ENCODE measurements around the gene SEL1L3. TPM values are rescaled to one million over a fixed set of nuclear protein-coding genes. Genes with fewer than 3 reads are reported as not detected.

SEL1L3 gene
- polyA plus RNA-seq, 3 donors: 18.2 to 23.2 (median 21.9) TPM

DNA sequence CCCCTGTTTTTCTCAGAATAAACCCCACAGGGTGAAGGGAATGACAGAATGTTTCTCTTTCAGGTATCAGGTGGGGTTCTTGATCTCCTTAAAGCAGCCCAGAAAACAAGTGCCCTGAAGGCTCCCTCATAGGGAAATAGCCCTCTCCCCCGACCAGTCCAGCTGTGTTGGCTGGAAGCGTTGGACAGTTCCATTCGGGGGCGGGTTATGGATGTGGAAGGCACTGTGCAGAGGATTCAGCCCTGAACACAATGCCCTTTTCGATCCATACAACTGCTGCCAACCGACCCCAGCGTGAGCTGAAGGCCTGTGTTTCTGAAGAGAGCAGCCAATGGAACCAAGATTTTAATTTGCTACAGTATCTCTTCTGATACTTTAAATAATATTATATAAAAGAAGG, 41.5 kb downstream of the SEL1L3 start:
- DNase-seq: no peak

DNA sequence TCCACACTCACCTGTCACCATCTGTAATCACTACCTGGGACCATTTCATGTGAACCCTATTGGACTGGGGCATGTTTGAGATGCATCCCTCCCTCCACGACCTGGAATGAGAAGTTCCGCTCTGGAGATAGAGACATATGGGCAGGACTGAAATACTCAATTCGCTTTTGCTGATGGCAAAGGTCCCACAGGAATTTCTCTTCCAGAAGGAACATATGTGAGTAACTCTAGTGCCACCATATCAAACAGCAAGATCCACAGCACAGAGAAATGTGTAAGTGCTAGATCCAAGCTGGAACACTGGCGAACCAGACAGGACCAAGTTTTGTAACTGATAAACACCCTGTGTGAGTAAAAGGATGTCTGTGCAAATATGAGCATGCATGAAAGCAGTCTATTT, 43.9 kb downstream of the SEL1L3 start:
- DNase-seq: no peak

DNA sequence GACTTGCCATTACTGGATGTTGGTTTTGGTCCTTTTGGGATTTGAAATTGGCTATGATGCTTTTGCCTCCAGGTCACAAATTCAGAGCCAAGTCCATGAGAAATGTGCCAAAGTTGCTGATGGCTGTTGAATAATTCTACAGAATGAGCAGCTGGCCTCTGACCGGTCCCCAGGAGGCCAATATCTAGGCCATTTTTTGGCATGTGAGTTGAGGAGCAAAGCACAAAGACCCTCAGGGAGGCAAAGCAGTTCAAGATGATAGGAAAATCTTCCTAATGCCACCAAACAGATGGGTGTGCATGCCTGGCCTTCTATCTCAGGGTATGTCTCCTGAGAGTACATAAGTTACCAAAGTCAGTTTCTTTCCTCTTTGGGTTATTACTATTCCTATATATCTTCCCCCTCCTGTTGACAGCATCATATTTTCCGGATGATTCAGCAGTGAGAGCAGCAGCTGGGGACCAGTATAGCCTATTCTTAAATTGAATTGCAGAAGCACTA, 44.4 kb downstream of the SEL1L3 start:
- DNase-seq: no peak

DNA sequence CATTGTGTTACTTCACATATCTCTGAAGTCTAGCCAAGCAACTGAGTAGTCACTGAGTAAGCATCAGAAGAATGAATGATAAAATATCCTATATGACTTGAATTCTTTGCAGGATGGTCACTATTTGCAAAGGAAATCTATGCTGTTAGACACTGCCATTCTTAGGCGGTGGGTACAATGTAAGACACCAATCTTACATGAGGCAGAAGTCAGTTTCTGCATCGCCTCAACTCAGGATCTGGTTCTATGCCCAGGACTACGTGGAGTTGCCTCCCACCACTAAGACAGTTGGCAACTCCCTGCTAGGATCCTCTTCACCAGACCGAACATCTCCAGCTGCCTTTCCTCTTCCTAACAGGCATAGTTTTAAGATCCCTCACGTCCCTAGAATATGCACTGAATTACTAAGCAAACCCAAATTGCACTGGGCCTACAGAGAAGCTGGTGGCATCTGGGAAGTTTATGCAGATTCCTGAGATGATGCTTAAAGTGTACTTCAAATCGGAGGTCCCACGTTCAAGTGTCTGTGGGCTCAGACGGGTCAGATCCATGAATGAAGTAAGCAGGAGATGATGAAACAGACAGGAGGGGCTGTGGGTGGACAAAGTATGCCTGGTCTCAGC, 45.6 kb downstream of the SEL1L3 start:
- DNase-seq: no peak

DNA sequence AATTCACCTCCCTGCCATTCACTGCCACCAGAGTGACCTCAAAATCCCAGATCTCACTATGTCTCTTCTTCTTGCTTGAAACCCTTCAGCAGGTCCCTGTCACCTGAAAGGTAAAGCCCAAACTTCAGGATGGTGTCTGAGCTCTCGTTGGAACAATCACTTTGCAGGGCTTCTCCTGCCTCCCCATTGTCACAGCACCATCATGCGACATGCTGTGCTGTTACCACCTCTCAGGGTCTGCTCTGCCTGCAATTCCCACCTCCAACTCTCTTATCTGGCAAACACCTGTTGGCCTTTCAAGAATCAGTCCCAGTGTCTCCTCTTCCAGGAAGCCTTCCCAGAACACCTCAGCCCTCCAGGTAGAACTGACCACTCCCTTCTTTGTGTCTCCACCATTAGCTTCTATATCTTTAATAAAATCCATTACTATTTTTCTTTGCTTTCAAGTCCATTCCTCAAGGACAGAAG, 46.2 kb downstream of the SEL1L3 start:
- DNase-seq: no peak

DNA sequence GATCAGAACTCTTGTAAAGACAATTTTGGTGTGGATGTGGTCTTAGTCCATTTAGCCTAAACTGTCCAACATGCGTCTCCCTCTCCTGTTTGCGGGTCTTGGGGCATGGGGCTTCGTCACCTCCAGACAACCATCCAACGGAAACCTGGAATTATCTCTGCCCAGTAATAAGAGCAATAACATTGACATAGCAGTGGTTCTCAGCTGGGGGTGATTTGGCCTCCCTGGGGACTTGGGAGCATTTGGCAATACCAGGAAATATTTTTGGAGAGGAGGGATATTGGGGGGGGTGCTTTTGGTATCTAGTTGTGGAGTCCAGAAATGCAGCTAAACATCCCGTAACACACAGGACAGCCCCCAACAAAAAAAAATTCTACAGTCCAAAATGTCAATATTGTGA, 47.2 kb downstream of the SEL1L3 start:
- DNase-seq: no peak

DNA sequence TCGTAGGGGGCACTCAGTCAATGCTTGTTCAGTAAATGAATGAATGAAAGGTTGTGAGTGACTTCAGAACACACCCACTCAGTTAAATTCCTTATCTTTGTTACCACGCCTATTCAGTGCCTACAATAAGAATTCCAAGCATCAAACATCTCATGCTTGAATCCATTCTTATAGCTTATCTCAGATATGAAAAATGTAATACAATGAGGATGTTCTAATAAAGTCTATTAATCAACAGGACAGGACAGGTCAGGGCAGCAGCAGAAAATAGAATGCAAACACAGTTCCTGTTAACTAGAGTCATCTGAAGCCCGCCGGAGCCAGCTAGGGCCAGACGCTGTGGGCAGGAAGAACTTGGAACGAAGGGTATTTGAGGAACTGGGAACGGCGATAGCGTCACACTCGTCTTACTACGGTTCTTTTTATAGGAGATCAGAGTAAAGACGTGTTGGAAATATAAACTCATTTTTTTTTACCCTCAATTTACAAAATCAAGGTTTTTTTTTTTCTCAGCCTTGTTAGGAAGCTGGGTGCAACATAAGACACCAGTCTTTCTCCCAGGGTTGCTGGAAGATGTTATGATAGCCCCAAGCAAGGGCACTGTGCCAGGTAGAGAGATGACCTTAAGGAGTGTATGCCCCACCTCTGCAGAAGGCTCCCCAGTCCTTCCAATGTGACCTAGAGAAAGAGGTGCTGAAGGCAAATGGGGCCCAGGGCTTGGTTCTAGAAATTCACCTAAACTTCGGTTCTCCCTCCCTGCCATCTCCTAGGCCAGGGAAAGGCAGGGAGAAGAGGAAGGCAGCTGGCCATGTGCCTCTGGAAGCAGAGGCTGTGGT, 48.3 kb downstream of the SEL1L3 start:
- DNase-seq: no peak

DNA sequence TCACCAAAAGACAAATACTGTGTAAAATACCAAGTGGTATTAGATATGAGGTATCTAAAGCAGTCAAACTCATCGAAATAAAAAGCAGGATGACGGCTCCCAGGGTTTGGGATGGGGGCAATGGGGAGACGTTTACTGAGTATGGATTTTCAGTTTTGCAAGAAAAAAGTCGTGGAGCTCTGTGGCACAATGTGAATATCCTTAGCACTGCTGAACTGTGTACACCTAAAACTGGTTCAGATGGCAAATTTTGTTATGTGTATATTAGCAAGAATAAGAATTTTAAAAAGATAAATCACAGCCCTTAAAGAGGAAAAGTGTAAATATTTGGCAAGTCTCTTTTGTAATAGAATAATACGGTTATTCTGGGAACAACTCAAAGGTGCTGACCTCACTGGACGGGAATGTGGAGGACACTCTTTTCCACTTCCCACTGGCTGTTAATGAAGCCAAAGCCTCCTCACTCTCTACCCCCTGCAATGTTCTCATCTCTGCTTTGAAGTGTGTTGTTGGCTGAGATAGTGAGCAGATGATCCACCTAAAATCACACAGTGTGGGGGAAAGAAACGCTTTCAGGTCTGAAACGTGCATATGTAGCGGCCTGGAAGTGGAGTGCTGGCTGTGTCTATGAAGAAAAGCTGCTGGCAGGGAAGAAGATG, 49.2 kb downstream of the SEL1L3 start:
- DNase-seq: no peak

DNA sequence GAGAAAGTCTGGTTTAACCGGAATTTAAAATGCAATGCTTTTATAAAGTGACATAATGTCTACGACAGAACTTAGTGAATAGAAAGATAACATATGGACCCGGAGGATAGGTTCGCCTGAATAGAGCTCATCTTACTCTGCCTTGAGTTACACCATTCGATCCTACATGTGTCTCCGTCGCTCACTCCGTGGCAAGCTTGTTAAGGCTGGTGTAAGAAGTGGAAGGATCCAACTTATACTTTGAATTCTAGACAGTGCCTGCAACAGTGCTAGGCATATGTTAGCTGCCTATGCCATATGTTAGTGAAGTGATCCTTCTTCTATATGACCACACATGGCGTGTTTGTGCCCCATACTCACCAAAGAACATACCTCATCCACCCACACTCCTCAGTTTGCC, 50.9 kb downstream of the SEL1L3 start:
- DNase-seq: no peak

DNA sequence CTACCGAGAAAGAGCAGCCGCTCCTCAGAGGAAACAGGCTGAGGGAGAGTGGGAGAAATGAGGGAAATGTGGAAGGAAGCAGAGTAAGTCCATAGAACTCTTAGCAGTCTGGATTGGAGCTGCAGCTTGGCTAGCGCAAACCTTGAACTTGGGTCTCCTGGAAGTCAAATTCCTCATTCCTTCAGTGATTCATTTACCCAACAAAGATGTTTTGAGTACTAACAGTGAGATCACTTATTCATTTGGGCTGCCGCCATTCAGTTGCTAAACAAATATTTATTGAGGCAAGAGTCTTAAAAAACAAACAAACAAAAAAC, 51.5 kb downstream of the SEL1L3 start:
- peak; percentile 42 for DNase-seq

DNA sequence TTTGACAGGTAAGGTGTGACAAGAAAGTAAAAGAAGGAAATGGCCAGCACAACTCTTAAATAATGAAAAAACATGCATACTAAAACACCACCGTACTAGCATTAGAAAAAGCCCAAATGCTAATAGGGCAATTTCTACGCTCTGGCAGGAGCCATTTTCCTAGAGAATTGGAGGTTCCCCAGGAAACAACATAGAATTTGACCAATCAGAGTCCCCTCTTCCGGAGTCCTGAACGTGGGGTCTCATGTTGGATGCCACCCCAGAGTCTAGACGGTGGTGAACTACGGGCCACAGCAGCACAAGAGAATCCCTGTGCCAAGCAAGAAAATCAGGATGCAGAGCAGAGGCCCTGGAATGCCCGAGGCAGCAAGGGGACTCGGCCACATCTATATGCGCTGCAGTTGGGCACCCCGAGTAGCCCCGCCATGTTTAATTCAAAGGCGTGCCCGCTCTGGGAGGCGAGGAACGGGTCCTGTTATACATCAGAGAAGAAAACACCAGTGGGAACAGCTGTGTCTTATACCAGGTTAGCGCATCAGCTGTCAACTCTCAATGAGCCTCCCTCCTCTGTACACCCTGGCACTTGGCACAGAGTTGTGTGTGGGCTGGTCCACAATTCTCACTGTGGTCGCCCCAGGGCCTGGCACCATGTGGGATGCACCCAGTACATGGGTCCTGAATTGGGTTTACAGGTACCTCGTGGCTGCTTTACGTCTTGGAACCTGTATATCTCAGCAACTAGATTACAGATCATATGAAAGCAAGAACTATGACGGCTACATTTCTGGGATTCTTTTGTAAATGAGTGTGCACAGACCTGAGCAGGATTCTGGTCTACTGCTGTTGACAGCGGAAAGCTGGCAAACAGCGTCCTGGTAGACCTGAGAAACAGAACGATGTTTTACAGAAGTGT, 52.1 kb downstream of the SEL1L3 start:
- DNase-seq: no peak

DNA sequence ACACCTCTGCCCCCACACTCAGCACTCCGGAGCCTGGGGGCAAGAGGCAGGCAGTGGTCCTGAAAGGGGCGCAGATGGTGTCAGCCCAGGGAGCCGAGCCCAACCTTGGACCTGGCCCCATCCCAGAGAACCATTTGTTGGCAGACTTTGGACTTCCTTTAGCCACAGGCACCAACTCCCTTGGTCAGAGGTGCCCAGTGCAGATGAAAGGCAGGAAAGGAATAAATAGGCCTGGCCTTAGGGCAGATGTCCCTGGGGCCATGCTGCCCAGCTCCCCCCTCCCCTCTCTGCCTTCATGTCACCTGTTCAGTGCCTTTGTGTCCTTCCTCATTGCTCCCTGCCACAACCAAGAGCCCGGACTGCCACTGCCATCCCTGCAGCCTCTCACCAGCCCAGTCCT, 52.8 kb downstream of the SEL1L3 start:
- DNase-seq: no peak

DNA sequence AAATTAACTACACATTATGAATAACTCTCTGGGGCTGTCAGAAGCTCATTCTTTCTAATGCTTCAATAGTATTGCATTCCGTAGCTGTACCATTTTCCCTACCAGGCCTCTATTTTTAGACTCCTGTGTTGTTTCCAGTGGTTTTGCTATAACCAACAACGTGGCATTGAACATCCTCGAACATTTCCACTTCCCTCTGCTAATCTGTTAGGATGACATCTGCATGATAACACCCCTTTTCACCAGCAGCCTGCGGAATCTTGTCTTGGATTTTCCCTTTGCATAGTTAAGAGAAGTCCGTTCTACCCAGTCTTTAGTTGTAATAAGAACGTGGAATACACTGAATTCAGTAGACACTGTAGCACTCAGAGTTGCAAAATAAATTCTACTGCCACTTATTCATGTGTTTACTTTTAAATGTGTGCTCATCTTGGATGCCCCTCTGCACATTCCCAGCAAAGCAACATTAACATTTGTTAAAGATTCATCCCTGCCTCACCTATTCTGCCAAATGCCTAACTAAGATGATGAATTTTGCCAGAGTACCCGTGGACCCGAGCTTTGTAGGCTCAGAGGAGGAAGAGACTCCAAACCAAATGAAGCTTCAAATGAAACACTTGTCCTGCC, 55.6 kb downstream of the SEL1L3 start:
- DNase-seq: no peak

DNA sequence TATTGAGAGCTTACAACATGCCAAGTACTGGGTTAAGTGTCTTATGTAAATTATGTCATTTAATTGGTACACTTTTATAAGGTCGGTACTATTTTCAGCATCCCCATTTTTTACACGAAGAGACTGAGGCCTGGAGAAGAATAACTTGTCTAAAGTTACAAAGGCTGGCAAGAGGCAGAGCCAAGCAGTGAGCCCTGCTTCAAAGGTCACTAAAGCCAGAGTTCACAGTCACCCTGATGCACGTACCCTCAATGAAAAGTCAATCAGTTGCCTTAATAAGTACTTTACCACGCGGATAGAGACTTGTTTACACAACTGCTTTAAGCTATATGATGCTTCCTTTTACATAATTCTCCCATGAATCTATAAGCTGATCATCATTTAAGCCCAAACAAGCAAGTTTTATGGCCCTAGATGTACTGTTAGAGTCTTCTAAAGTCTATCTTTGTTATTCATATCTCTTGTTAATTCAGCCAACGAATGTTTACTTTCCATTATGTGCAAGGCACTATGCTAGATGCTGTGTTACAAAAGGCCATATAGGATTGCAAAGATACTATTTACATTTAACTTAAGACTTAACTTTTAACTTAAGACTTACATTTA, 57.4 kb downstream of the SEL1L3 start:
- no peak for DNase-seq

DNA sequence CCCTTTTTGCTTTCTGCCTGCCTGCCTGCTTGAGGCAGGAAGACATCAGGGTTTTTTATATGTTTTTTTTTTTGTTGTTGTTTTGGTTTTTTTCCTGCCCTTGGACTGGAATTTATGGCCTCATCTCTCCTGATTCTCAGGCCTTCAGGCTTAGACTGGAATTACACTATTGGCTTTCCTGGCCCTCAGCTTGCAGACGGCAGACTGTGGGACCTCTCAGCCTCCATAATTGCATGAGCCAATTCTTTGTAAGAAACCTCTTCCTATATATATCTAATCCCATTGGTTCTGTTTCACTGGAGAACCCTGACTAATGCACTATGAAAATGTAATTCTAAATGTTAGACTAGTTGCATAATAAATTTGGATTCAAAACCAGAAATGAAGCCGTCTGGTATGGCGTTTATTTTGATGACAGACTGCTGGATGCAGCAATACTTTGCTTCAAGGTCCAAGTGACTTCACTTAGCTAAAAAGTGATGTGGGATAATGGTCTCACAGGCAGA, 59.0 kb downstream of the SEL1L3 start:
- no peak for DNase-seq

DNA sequence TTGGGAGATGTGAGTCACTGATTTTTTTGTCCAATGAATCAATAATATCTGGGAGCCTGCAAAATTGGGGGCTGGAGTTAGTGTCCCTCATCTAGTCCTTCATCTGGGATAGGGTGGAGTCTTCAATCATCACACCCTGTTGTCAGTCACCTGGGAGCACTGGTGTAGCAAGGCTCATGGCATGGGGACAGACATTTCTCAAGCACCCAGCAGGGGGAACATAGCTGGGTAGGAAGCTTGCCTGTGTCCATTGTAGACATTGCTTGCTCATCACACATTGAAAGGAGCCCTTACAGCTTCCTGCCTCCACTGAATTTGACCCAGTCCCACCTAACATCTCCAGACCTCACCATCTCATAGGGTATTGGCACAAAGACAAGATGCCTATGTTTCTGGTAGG, 61.2 kb downstream of the SEL1L3 start:
- no peak for DNase-seq

DNA sequence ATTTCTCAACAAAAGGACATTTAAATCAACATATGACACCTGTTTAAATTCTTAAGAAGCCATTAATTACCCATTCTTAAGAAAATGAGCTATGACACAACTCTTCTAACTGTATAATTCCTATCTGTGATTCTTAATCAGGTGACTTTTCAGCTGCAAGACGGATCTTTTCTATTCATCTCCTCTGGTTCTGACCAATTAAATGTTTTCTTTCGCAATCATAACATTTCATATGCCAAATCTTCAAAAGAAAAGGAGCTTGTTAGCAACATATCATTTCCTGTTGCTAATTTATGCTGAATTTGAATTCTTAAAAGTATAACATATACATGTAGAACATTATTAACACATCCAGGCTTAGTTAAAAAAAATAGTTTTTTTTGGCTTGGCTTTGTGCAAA, 62.5 kb downstream of the SEL1L3 start:
- no peak for DNase-seq

DNA sequence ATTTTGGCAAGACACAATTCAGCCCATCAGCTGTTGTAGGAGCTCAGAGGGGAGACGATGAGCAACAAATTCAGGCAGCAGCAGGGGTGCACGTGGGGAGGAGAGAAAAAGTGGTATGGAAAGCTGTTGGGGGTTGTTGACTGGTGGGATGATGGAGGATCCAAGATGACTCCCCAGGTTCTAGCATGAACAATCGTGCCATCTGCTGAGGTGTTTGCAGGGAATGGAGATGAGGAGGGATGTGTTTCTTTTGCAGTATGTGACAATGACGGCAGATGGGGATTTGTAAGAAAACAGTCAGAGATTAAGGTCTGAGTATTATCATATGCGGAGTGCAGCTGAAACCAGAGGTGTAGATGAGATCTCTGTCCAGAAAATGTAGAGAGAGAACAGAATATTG, 63.3 kb downstream of the SEL1L3 start:
- no peak for DNase-seq

DNA sequence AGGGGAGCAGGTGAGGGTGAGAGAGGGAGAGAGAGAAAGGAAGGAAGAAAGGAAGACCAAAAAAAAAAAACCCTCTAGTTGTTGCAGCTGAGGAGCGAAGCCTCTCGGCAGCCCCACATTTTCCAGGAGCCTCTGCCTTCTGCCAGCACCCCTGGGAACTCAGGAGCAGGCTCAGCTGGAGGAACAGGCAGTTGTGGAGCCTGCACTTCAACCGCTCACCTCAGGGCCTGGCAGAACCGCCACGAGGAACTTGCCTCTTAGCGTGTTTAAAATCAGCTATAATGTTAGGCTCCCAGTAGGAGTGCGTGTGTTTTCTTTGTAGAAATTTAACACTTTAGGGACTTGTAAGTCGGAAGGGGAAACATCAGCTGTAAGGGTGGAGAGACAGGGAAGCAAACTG, 65.7 kb downstream of the SEL1L3 start:
- no peak for DNase-seq

DNA sequence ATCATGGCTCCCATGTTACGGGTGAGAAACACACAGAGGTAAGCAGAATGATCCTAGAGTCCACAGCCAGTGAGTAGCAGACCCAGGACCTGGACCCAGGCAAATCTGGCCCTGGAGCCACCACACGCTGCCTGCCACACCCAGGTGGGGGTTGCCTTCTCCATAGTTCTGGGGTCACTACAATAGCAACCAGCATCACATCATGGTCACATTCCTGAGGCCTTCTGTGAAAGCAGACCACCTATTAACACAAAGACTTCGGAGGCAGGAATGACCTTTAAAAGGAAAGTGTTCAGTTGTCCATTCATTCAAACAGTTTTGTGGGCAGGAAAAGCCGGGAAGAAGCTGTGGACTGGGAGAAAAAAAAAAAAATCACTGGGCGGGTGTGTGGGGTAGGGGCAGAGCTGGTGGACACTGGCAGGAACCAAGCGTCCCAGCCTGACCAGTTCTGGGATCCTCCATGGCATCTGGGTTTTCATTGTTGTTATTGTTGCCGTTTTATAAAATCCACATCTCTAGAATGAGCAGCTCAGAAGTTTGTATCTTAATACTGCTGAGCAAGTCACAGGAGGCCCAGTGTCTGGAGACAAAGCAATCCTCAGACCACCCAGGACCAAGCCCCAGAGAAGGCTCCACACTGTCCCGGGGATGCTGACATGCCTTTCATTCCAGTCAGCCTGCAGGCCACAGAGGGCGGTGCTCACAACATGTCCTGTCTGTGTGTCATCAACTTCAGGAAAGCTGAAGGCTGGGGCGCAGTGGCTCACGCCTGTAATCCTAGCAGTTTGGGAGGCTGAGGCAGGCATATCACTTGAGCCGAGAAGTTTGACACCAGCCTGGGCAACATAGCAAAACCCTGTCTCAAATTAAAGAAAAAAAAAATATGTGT, 67.0 kb downstream of the SEL1L3 start:
- no peak for DNase-seq

All from renal pelvis (tissue), 4 donors.